GM18511 (cell line): ENCODE data around the gene PLAAT1.
A peak's percentile ranks its signal among the peaks of the same experiment; 100 is the strongest.

ENCODE experiments used
- ATAC-seq: cut with Tn5 transposase; IDR thresholded peaks from one replicate; pipeline ENCODE4 v1.9.1; 2021; ENCODE audit warnings: mild to moderate bottlenecking, moderate library complexity; ENCODE audit not compliant: unreplicated experiment

The PLAAT1 gene

DNA sequence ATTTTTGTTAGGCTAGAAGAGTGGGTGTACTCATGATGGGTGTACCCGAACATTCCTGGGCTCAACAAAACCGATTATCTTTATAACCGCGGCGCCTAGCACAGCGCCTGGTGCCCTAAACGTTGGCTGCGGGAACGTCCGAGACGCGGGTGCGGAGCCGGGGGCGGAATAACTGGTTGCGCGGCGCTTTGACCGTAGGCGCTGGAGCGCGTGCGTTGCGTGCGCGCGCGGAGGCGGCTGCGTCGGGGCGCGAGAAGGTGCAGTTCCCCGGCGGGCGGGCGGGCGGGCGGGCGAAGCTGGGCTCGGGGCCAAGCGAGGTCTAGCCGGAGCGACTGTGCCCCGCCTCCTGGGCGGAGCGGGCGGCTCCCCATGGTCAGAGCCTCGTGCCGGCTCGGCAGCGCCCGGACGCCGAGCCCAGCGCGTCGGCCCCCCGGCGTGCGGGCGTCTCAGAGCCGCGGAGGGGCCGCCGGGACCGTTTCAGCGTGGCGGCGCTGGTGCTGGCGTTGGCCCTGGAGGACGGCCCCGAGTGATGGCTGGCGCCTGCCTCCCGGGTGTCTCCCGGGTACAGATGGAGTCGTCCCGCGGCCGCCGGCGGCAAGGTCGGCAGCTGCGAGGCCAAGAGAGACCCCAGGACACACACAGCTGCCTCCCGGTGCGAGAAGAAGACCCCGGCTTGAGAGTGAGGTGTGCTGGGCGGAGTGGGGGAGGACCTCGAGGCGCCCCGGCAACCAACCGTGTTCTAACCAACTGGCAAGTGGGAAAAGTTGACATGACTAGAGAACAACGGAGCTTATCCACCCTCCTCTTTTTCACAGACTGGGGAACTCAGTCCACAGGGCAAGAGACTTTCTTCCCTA is at the start of gene PLAAT1:
PLAAT1 (plus strand) TSS at position 373 of the 857 bp plus-strand sequence. CDS start 14,429 bp downstream, outside the sequence.
- ATAC-seq: peak; percentile 81

DNA sequence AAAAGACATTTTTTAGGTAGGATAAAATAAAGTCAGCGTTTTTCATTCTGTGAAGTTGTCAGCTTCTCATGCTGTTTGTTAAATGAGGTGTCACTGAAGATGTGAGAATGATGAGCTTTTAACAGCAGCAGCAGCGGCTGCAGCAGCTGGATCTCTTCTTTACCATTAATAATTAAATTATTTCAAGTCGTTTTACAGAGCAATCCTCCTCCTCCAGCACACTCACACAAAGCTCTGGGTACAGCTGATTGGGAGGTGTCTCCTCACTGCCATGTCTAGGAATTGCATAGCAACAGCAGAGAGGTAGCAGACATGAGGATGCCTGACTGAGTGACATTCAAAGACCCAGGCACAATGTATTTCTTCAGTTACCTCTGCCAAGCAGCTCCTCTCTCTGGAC is 46.7 kb upstream of the PLAAT1 start:
- ATAC-seq: no peak

DNA sequence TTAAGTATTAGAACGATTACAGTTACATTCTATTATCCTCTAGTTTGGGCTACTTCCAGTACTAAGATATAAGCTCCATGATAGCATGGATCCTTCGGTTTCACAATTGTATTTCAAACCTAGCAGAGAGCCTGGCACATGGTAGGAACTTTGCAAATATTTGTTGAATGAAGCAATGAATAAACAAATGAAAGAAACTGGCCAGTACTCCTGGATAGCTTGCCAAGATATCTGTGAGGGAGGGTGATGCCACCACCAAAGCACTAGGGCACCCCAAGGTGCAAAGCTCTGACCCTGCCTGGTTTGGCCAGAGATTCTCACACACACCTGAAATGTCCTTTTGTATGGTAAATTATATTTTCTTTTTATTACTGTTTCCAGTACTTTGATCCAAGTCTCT is 44.3 kb upstream of the PLAAT1 start:
- ATAC-seq: no peak

DNA sequence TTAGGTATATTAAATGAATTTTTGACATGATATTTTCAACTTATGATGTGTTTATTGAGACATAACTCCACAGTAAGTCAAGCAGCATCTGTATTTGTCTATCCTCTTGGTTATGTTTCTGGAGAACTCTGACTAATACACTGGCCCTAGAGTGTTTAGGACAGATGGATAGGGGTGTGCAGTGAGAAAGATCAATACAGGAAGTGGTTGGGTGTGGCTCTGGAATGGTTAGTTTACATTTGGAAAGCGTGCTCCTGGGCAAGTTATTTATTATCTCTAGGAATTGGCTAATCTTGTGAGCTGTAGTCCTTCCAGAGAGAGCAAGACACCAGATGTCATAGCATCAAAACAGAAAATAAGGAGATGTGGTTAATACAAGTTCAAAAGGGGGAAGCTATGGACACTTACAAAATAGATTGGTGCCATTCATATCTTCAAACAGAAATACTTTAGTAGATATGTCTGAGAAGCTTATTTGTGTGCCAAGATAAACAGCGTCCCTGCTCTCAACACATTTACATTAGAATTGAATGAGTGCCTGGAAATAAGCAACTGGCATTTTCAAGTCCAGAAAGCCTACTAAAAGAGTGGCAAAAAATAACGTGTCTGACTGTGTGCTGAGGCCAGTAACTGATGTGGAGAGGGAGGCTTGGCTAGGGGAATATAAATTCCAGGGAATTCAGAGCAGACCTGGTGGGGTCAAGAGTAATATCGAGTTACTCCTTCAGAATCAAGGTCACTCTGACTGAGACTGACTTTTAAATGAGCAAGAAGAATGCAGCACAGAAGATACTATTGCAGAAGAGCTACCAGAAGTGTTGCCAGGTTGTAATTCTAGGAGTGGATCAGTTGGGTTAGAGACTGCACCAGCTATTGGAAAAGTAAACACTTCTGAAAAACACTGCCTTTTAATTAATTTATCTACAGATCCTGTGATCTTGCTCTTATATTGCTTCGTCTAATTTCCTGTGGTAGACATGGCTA is 33.4 kb upstream of the PLAAT1 start:
- ATAC-seq: no peak

DNA sequence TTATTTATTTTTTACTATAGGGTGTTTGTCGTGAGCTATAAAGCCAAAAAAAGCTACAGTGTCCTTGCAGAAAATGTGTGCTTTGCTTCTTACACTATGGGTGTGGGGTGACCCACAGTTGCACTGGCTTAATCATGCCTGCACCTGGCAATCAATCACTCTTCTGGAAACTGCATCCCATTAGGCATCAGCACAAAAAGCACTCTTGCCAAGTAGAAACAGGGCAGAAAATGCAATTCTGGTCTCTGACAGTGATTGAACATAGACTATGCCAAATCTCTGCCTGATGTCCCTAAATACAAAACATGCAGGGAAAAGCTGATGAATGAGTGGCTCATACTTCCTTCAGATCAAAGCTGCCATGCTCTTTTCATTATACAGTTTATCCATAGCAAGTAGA is 30.4 kb upstream of the PLAAT1 start:
- no peak for ATAC-seq

DNA sequence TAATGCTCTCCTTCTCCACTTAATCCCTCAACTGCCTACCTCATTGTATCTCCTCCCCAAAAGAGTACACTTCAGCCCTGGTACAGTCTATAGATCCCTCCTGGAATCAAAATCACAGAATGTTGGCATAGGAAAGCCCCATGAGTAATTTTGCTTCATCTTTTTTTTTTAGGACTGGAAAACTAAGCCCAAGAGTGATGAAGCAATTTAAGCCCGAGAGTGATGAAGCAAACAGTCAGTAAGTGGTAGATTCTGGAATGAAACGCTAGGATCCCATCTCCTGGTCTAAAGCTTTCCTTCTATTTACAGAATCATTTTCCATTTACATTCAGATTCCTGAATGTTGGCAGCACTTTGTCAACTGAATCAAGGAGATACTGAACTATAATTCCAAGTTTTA is 29.8 kb upstream of the PLAAT1 start:
- ATAC-seq: no peak

GRCh38 chr3:193211984-193212383 is 29.0 kb upstream of the PLAAT1 start:
- ATAC-seq: no peak

GRCh38 chr3:193212844-193213243 is 28.2 kb upstream of the PLAAT1 start:
- ATAC-seq: no peak

GRCh38 chr3:193214445-193214844 is 26.6 kb upstream of the PLAAT1 start:
- no peak for ATAC-seq

DNA sequence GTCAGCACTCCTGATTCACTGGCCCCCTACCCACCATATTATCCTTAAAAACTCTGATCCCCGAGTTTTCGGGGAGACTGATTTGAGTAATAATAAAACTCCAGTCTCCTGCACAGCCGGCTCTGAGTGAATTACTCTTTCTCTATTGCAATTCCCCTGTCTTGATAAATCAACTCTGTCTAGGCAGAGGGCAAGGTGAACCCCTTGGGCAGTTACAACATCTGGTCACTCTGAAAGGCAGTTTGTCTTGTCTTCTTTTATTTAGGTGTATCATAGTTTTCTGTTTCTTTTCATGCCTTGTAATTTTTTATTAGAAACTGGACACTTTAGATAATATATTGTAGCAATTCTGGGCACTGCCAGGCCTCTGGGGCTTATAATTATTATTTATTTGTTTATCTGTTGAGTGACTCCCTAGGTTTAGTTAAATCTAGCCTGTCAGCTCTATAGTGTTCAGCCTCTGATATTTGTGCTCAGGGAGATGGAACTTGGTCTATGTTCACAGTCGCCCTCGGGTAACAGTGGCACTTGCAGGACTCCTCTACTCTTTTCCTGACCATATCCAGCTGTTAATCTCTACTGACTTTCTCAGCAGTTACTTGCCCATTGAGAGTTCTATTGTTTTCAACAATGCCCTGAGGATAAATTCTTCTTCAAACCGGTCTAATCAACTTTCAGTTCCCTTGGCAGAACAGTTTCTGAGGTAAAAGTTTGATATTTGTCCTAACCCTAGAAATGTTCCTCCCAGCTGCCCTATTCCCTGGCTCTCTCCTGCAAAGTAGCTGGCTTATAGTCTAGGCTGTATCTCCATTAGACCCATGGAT is 15.5 kb upstream of the PLAAT1 start:
- ATAC-seq: no peak

DNA sequence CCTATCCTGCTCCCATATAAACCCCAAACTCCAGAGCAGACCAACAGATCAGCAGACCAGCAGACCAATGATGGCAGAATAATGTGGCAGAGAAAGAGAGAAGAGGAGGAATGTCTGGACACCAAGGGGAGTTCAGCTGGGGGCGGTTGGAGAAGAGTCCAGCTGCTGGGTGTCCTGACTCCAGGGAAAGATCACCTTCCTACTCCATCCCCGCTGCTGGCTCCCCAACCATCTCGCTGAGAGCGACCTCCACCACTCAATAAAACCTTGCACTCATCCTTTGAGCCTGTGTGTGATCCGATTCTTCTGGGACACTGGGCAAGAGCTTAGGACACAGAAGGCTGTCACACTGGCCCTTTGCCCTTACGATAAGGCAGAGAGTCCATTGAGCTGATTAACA is 12.8 kb upstream of the PLAAT1 start:
- ATAC-seq: no peak

DNA sequence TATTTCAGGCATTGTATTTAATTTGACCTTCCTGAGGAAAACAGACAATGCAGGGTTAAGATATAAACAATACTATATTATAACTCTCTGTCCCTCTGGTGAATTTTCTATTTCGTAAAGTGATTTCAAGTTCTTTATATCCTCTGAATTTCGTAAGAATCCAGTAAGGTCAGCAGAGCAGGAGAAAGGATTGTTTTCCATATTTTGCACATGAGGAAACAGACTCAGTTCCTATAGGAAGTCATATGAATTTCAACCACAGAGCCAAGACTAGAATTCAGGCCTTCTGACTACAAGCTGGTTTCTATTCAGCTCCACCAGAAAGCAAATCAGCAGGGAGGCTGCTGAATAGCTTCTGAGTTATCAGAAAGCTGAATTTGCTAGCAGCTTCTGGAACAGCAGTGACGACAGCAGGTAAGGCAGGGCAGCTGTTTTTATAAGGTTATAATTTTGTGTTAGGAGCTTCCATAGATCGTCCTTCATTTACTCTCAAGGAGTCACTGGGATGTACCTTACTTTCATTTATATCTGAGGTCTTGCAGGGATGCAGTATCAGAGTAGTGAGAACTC is 11.1 kb upstream of the PLAAT1 start:
- no peak for ATAC-seq

- ATAC-seq: no peak
Observed at GRCh38 chr3:193230610-193231009, 10.4 kb upstream of the PLAAT1 start.

DNA sequence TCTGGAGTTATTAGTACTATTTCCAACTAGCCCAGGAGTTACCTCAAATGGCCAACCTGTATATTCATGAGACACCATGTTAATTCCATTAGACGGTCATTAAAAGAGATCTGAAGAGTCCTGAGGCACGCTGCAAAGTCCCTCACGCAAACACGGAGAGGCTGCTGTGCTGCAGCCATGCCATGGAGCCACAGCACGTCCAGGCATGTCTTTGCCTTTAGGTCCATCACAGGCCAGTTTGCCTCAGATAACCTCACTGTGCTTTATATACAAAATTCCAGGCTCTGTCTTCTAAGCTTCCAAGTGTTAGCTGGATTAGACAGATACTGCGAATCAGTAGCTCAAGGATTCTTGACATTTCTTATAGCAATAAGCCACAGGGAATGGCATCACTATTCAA is 9.8 kb upstream of the PLAAT1 start:
- no peak for ATAC-seq

- ATAC-seq: no peak
Observed at GRCh38 chr3:193236599-193236998, 4.4 kb upstream of the PLAAT1 start.

DNA sequence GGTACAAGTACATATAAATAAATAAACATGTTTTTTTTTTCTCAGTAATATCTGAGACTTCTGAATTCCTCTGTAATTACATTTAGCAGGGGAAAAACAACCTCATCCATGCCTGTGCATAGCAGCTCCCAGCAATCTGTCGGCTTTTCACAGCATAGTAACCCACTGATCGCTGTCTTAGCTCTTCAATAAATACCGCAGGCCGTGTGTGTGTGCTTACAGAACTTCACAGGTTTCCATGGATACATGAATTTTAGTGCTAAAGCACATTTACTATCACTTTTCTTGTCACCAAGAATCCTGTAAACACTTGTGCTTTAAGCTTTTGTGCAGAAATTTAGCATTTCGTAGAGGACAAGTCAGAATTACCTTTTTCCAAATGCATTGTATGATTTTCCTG is 4.0 kb upstream of the PLAAT1 start:
- no peak for ATAC-seq

DNA sequence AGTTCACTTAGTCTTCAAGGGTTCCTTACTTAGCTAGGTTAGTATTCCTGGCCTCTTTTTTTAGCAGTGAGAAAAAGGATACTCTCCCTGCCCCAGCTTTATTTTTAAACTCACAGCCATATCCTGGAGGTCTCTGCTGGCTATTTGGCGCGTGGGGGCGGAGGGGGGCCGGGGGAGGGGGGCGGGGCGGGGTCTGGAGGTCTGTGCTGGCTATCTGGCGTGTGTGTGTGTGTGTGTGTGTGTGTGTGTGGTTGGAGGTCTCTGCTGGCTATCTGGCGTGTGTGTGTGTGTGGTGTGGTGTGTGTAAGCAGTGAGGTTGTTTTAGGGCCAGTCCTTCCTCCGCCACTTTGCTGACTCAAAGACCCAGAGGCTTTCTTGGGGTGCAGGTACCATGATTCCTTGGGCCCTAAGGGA is 579 bp upstream of the PLAAT1 start:
- ATAC-seq: peak; percentile 8

DNA sequence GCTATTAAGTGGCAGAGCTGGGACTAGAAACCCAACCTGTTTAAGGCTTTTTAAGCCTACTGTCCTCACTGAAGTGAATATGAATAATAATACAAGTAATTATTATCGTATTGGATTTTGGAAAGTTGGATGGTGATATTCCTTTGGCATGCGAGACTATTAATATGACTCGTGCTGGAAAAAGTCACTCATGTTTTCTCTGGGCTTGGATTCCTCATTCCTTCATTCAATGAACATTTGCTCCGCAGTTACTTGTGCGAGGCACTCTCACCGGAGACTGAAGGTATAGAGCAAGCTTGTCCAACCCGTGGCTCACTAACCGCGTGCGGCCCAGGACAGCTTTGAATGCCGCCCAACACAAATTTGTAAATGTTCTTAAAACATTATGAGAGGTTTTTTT is 694 bp downstream of the PLAAT1 start:
- ATAC-seq: no peak

DNA sequence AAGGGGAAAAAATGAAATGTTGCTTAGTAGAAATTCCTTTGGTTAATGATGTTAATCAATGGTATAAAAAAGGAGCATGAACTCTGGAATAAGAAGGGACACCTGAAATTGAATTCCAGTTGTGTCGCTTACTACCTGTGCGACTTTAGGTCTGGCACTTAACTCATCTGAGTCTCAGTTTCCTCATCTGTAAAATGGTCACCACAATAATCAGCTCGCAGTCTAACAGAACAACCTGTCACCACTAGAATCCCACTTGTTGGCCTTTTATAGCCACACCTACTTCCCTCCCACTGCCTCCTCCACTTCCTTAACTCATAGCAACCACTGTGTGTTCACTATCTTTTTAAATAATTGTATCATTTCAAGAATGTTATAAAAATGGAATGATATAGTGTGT is 2.5 kb downstream of the PLAAT1 start:
- no peak for ATAC-seq

DNA sequence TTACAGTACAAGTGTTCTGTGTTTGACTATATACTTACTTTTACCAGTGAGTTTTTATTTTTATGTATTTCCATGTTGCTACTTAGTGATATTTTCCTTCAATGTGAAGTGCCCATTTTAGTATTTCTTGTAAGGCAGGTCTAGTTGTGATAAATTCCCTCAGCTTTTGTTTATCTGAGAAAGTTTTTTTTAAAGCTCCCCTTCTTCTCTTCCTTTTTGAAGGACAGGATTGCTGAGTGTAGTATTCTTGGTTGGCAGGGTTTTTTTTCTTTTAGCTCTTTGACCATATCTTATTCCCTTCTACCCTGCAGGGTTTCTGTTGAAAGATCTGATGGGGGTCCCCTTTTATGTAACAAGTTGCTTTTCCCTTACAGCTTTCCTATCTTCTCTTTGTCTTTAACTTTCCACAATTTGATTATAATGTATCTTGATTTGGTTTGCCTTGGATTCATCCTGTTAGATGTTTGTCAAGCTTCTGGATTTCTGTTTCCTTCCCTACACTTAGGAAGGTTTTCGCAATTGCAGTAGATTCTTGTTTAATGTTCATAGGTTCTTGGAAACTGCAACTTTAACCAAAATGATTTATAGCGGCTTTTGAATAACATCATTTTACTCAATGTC is 7.9 kb downstream of the PLAAT1 start:
- ATAC-seq: no peak
